Measurements from ENCODE around the gene ZDHHC21. TPM values are rescaled to one million over a fixed set of nuclear protein-coding genes. Genes with fewer than 3 reads are reported as not detected.

Gene ZDHHC21
- total and polyA plus RNA-seq, 9 of the 15 experiments (the other 6 are each of a cell fraction or from before 2014, with no cell fraction given), result 0.10 to 1.9 (median 1.00) TPM

- POLR2A ChIA-PET, result interaction anchor here (1.1 kb wide), 1 partner anchor 10 kb away, joined by 3 read pairs; no protein-coding TSS in a partner anchor
- TF ChIP-seq ZNF316 (IDR thresholded peaks at IDR 0.05) (no peak), NFYB (IDR thresholded peaks at IDR 0.05; ENCODE audit: extremely low read depth, insufficient read length) (no peak), POLR2B (IDR thresholded peaks at IDR 0.05; ENCODE audit: low read depth, partially characterized antibody) (no peak), ARID3A (IDR thresholded peaks at IDR 0.05; ENCODE audit: borderline replicate concordance, low read depth, low read length) (no peak), LCOR (CRISPR knock-in tag; IDR thresholded peaks at IDR 0.05) (no peak), SMARCA4 (IDR thresholded peaks at IDR 0.05) (no peak), SAFB (IDR thresholded peaks at IDR 0.05; ENCODE audit: borderline replicate concordance, low read depth, low read length) (no peak), HNRNPUL1 (IDR thresholded peaks at IDR 0.05; ENCODE audit: low read length) (no peak)
- H2AFZ ChIP-seq (ENCODE audit: low read depth, low read length), result no peak overlapping the region
- intact Hi-C loops (cut with micrococcal nuclease) (no loop called here), in situ Hi-C loops (cut with MboI) (no loop called here)
- no TSS peak for BruUV-seq (replicated peaks)
- FAIRE-seq (no peak), DNase-seq (ENCODE audit: extremely low read depth in 1 of 4, low spot score in 3 of 4) (no peak), ATAC-seq (no peak)
- H3K4me3 ChIP-seq, result no peak overlapping the region
- no peaks in the 10 kb centered on the region for H3K9me1 ChIP-seq (ENCODE audit: control insufficient read depth, insufficient read depth, low read length)
- H4K20me1 ChIP-seq (replicated peaks; ENCODE audit: control insufficient read depth, insufficient read depth, low read length), result no peaks in the 10 kb centered on the region
- no peaks in the 10 kb centered on the region for H3K27me3 ChIP-seq (ENCODE audit: control insufficient read depth in 2 of 2, insufficient read depth in 2 of 2, low read length in 2 of 2)
- 40% methylated on average over 9 of the region's 12 CpGs for WGBS (ENCODE audit: insufficient coverage, low coverage, missing lambda C conversion rate)
- CTCF ChIA-PET (ENCODE audit: low intra/inter-chr PET ratio), result no interaction called here
- H3K4me1 ChIP-seq (replicated peaks in 1 of 2; ENCODE audit: control insufficient read depth in 2 of 2, insufficient read depth in 2 of 2, low read length in 2 of 2), result no peaks in the 10 kb centered on the region
- H3K4me2 ChIP-seq (ENCODE audit: insufficient read depth, low read length), result no peak overlapping the region
- no peaks in the 10 kb centered on the region for H3K79me2 ChIP-seq (ENCODE audit: control insufficient read depth, insufficient read depth, low read length)
- H3K9ac ChIP-seq (ENCODE audit: insufficient read depth in 1 of 2, low read depth in 2 of 2, low read length in 2 of 2), result no peak overlapping the region
- no peaks in the 10 kb centered on the region for H3K9me3 ChIP-seq (replicated peaks; ENCODE audit: control insufficient read depth, insufficient read depth, low read depth, low read length)
- H3K36me3 ChIP-seq (ENCODE audit: control insufficient read depth, insufficient read depth, low read length), result no peaks in the 10 kb centered on the region
- no peak overlapping the region for H3K27ac ChIP-seq (ENCODE audit: extremely low read depth, low read depth, low read length)
Measured at GRCh38 chr9:14687042-14687719, 6.1 kb downstream of the ZDHHC21 start.

Measured in K562 (cell line).